SK-N-SH treated with all-trans-retinoic acid at 6 μM for 48 hours (cell line): ENCODE data around the gene ADAM22.

Experiments used
- ISL1 ChIP-seq: fragments of 250-450 bp; sonication (Bioruptor Pico); IDR thresholded peaks from 2 replicates; pipeline ENCODE4 v2.1.2; 2022; ENCODE audit warnings: mild to moderate bottlenecking, moderate library complexity
- RARB ChIP-seq: fragments of 250-450 bp; sonication (Bioruptor Pico); IDR thresholded peaks from 2 replicates; pipeline ENCODE4 v1.8.0; 2021; ENCODE audit warnings: mild to moderate bottlenecking, moderate library complexity
- TCF4 ChIP-seq: fragments of 250-450 bp; sonication (Bioruptor Pico); IDR thresholded peaks from 2 replicates; pipeline ENCODE4 v1.8.0; 2021; ENCODE audit warnings: mild to moderate bottlenecking, moderate library complexity, borderline replicate concordance
- ZFP3 ChIP-seq: fragments of 250-450 bp; sonication (Bioruptor Pico); IDR thresholded peaks from 2 replicates; pipeline ENCODE4 v1.5.0; 2020; ENCODE audit warnings: mild to moderate bottlenecking, moderate library complexity
- ZNF565 ChIP-seq: fragments of 450-650 bp; formaldehyde crosslinking; conservative IDR thresholded peaks from 2 replicates; pipeline ENCODE4 v1.5.0; 2020; ENCODE audit warnings: low read depth, mild to moderate bottlenecking, moderate library complexity
- ZNF8 ChIP-seq: fragments of 450-650 bp; formaldehyde crosslinking; IDR thresholded peaks from 2 replicates; pipeline ENCODE4 v1.5.0; 2020; ENCODE audit warnings: mild to moderate bottlenecking, moderate library complexity
- TF ChIP-seq, protein P1 (sequence below): fragments of 250-450 bp; sonication (Bioruptor Pico); IDR thresholded peaks from 2 replicates; pipeline ENCODE4 v1.5.1; 2020; ENCODE audit warnings: low read depth, mild to moderate bottlenecking, moderate library complexity
- TF ChIP-seq, protein P2 (sequence below): fragments of 250-450 bp; sonication (Bioruptor Pico); IDR thresholded peaks from 2 replicates; pipeline ENCODE4 v1.5.1; 2021; ENCODE audit warnings: mild to moderate bottlenecking, moderate library complexity
- TF ChIP-seq, protein P3 (sequence below): fragments of 250-450 bp; sonication (Bioruptor Pico); IDR thresholded peaks from 2 replicates; pipeline ENCODE4 v1.5.0; 2020; ENCODE audit warnings: mild to moderate bottlenecking, moderate library complexity

DNA sequence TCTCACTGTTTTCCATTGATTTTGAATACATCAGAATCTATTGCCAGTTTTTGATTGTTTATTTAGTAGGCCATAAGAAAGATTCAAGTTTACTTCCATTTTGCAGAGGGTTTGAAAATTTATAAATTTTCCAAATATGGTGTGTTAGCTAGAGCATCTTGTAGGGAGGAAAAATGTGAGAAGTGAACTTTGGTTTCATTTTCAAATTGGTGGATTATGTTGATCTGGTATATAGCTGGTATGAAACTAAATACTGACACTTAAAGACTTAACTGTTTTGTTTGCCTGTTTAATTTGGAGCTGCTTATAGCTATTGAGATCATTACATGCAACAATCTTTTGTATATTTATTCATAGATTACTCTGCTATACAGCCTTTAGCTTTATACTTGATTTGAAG, 108.1 kb downstream of the ADAM22 start:
- TF ChIP-seq ZNF565 (CRISPR knock-in tag) = no peak
- no peak for TF ChIP-seq RARB (CRISPR knock-in tag)
- TF ChIP-seq, protein P1, sequence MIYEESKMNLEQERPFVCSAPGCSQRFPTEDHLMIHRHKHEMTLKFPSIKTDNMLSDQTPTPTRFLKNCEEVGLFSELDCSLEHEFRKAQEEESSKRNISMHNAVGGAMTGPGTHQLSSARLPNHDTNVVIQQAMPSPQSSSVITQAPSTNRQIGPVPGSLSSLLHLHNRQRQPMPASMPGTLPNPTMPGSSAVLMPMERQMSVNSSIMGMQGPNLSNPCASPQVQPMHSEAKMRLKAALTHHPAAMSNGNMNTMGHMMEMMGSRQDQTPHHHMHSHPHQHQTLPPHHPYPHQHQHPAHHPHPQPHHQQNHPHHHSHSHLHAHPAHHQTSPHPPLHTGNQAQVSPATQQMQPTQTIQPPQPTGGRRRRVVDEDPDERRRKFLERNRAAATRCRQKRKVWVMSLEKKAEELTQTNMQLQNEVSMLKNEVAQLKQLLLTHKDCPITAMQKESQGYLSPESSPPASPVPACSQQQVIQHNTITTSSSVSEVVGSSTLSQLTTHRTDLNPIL = no peak
- no peak for TF ChIP-seq ISL1 (CRISPR knock-in tag)
- TF ChIP-seq, protein P2, sequence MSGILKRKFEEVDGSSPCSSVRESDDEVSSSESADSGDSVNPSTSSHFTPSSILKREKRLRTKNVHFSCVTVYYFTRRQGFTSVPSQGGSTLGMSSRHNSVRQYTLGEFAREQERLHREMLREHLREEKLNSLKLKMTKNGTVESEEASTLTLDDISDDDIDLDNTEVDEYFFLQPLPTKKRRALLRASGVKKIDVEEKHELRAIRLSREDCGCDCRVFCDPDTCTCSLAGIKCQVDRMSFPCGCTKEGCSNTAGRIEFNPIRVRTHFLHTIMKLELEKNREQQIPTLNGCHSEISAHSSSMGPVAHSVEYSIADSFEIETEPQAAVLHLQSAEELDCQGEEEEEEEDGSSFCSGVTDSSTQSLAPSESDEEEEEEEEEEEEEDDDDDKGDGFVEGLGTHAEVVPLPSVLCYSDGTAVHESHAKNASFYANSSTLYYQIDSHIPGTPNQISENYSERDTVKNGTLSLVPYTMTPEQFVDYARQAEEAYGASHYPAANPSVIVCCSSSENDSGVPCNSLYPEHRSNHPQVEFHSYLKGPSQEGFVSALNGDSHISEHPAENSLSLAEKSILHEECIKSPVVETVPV = no peak
- TF ChIP-seq, protein P3, sequence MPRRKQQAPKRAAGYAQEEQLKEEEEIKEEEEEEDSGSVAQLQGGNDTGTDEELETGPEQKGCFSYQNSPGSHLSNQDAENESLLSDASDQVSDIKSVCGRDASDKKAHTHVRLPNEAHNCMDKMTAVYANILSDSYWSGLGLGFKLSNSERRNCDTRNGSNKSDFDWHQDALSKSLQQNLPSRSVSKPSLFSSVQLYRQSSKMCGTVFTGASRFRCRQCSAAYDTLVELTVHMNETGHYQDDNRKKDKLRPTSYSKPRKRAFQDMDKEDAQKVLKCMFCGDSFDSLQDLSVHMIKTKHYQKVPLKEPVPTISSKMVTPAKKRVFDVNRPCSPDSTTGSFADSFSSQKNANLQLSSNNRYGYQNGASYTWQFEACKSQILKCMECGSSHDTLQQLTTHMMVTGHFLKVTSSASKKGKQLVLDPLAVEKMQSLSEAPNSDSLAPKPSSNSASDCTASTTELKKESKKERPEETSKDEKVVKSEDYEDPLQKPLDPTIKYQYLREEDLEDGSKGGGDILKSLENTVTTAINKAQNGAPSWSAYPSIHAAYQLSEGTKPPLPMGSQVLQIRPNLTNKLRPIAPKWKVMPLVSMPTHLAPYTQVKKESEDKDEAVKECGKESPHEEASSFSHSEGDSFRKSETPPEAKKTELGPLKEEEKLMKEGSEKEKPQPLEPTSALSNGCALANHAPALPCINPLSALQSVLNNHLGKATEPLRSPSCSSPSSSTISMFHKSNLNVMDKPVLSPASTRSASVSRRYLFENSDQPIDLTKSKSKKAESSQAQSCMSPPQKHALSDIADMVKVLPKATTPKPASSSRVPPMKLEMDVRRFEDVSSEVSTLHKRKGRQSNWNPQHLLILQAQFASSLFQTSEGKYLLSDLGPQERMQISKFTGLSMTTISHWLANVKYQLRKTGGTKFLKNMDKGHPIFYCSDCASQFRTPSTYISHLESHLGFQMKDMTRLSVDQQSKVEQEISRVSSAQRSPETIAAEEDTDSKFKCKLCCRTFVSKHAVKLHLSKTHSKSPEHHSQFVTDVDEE (CRISPR knock-in tag) = no peak
- TF ChIP-seq TCF4 = no peak
- TF ChIP-seq ZFP3 = no peak
- no peak for TF ChIP-seq ZNF8 (CRISPR knock-in tag)
